Measurements from ENCODE around the gene NALCN.

The NALCN gene

DNA sequence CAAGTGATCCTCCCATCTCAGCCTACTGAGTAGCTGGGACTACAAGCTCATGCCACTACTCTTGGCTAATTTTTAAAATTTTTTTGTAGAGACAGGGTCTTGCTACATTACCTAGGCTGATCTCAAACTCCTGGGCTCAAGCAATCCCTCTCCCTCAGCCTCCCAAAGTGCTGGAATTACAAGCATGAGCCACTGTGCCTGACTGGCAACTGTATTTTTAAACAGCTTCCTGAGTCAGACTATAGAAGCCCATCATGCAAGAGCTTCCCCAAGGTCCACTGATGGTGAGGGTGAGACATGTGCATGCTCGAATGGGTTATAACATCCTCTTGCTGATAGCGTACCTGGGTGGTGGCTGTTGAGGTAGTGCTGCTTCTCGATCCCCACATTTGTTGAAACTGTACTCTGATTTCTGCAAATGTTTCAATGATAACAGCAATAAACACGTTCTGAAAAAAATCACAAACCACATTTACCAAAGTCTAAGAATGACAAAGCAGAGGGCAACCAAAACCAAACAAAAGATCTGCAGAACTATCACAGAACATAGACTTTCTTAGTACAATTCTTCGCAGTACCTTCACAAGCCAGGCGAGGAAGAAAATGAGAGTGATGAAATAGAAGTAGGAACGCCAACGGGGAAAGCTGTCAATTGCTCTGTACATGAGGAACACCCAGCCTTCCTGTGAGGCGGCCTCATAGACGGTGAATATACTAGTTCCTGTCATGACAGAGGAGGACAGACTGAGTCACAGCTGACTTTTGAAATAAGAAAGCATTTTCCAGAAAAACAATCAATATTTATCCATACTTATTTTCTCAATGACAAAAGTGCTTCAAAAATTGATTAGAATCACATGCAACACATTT, 124.4 kb downstream of the NALCN start:
- in situ Hi-C loops (cut with MboI; ENCODE audit: low sequenced_read_pairs) = no loop called here

DNA sequence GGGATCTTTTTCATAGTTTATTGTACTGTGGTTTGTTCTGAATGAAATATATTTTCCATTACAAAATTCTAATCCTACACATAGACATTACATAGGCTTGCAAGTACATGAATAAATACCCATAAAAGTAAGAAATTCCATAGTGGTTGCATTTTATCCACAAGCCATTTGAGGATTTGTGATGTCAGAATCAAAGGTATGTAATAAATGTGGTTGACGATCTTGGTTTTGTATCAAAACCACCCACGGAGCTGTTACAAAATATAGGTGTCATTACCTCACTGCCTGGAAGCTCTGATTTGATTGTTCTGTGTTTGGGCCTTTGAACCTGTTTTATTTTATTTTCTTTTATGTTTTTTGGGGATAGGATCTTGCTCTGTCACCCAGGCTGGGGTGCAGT, 125.1 kb downstream of the NALCN start:
- in situ Hi-C loops (cut with MboI; ENCODE audit: low sequenced_read_pairs) = no loop called here

DNA sequence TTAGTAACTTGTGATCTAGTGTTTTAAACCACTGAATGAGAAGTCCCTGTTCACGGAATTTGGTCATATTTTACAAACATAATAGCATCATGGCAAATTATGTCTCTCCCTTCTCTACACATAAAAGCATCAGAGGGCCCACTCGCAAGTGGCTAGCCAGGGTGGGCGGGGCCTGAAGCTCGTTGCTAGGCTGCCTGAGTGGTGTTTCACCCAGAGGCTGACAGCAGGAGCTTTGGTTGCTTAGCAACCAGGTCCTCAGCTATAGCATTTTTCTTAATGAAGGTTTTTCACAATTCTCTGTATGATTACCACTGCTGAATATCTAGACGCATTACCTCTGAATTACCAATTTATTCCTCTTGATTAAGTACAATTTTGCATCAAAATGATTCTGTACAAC, 126.5 kb downstream of the NALCN start:
- in situ Hi-C loops (cut with MboI; ENCODE audit: low sequenced_read_pairs) = no loop called here

DNA sequence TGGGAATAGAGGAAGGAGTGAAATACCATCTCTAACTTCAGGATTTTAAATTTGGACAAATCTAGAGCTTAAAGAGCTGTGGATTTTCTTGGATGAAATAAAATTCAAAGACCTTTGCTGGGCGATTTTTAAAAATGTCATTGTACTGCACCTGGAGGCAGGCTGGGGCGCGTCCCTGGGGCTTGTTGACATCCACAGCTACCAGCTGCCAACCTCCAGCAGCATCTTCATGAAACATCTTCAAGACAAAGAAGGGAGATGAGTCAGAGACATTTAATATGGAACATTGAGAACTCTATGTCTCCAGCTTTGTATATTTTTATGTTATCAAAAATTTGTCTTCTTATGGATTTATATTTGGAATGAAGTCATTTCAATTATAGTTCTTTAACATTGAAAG, 132.5 kb downstream of the NALCN start:
- in situ Hi-C loops (cut with MboI; ENCODE audit: low sequenced_read_pairs) = no loop called here

DNA sequence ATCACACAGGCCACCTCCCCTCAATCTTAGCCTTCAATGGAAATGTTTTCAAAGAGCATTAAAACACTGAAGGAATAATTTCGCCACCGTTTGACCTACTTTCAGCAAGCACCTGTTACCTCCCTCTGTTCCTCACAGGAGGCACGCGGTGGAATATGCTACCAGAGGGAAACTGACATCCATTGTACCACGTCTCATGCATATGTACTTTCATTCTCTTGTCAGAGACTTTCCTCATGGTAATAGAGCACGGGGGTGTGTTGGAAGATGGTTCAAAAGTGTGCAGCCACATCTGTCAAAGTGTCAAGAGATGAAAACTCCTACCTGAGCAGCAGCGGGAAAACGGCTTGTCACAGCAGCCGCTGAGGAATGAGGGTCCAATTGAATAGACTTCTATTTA, 143.4 kb downstream of the NALCN start:
- in situ Hi-C loops (cut with MboI; ENCODE audit: low sequenced_read_pairs) = no loop called here

DNA sequence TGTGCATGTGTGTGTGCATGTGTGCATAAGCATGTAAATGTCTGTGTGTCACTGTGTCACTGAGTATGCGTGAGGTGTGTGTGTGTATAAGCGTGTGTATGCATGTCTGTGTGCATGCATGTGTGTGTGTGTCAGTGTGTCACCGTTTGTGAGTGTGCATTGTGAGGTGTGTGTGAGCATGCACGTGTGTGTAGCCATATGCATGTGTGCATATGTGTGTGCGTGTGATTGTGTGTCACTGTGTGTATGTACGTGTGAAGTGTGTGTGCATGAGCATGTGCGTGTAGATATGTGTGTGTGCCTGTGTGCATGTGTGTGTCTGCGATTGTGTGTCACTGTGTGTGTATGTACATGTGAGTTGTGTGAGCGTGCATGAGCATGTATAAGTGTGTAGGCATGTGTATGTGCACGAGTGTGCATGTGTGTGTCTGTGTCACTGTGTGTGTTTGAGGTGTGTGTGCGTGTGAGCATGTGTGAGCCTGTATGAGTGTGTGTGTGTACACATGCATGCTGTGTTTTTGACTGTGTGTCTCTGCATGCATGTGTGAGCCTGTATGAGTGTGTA, 144.5 kb downstream of the NALCN start:
- in situ Hi-C loops (cut with MboI; ENCODE audit: low sequenced_read_pairs) = no loop called here

DNA sequence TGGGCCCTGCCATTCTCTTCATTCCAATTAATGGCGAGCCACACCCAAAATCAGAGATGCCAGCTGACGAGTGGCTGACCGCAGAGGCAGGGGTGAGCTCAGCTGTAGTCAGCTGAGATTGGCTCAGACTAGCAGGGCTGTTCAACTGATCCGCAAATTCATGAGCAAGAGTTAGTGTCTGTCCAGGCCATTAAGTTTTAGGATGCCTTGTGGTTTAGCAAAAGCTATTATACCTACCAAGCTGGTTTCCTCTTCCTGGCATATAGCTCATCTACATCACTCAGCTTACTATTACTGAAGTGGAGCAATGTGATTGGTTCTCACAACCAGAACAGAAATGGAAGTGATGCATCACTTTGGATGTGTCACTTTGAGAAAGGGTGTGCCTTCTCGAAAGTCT, 148.7 kb downstream of the NALCN start:
- in situ Hi-C loops (cut with MboI; ENCODE audit: low sequenced_read_pairs) = no loop called here

DNA sequence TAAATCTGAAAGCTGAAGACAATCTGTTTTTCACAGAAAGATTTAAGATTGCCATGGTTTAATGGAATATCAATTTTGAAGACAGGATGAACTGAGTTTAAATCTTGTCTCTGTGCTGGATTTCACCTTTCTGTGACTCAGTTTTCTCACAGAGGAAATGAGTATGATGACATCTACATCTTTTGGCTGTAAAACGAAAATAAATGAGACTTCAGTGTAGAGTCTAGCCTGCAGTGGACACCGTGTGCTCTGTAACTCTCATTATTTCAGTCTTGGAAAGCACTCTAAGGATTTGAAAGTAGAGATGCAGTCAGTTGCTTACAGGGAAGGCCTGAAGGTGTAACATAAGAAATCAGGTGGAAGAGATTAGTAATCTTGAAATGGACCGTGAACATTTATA, 150.4 kb downstream of the NALCN start:
- in situ Hi-C loops (cut with MboI; ENCODE audit: low sequenced_read_pairs) = no loop called here

DNA sequence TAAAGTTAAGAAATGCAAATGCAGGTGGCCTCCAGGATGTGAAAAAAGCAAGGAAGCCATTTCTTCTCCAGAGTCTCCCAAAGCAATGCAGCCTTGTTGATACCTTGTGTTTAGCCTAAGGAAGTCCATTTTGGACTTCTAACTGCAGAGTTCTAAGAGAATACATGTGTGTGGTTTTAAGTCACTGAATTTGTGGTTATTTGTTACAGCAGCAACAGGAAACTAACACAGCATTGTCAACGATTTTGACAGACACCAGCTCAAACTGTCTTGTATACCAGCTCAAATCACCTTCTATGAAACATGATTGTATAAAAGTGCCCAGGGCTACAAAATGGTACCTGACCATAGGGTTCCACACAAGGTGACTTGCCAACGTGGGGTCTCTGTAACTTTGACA, 151.4 kb downstream of the NALCN start:
- in situ Hi-C loops (cut with MboI; ENCODE audit: low sequenced_read_pairs) = no loop called here

DNA sequence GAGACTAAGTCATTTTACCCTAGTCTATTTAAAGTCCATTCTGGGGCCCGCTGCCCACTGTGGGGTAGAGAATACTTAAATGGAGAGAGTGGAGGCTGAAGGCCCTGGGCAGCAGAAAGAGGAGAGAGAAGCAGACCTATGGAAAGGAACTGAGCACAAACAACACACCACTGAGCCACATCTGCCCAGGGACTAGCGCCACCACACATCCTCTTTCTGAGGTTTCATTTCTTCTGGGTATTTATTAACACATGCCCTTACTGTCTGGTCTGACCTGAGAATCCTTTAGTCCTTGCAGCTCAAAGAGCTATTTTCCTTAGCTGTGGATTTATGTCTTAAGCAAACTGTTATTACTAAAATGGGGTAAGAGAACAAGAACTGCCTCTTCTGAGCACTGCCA, 154.0 kb downstream of the NALCN start:
- in situ Hi-C loops (cut with MboI; ENCODE audit: low sequenced_read_pairs) = no loop called here

DNA sequence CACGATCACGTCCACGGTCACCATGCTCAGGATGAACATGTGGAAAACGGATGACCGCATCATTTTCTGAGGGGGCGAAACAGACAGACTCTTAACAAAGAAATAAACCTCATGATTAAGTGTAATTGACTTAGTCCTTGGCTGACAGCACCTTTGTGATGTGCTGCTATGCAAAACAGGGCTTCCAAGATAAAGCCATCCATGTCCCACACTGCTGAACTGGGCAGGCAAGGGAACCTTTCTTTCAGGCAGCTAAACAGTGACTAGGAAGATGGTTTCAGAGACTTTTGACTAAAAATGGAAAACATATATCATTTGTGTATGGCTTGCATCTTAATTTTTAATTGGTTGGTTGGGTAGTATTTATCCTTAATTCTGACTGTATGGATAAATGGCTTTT, 157.8 kb downstream of the NALCN start:
- in situ Hi-C loops (cut with MboI; ENCODE audit: low sequenced_read_pairs) = no loop called here

DNA sequence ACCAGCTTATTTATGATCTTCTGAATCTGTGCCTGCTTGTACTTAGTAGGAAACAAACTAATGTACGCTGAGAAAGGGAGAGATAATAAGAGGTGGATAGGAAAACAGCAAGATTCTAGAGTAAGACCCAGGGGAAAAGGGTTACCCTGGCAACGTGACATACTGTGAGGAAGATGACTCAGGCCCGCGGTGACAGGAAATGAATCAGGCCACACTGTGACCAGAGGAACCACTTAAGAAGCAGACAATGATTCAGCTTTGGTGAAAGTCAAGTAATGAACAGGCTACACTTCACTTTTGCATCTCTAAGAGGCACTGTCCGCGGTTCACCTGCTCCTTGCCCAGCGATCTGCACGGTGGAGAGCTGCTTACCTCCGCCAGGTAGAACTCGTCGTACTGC, 158.2 kb downstream of the NALCN start:
- in situ Hi-C loops (cut with MboI; ENCODE audit: low sequenced_read_pairs) = no loop called here

DNA sequence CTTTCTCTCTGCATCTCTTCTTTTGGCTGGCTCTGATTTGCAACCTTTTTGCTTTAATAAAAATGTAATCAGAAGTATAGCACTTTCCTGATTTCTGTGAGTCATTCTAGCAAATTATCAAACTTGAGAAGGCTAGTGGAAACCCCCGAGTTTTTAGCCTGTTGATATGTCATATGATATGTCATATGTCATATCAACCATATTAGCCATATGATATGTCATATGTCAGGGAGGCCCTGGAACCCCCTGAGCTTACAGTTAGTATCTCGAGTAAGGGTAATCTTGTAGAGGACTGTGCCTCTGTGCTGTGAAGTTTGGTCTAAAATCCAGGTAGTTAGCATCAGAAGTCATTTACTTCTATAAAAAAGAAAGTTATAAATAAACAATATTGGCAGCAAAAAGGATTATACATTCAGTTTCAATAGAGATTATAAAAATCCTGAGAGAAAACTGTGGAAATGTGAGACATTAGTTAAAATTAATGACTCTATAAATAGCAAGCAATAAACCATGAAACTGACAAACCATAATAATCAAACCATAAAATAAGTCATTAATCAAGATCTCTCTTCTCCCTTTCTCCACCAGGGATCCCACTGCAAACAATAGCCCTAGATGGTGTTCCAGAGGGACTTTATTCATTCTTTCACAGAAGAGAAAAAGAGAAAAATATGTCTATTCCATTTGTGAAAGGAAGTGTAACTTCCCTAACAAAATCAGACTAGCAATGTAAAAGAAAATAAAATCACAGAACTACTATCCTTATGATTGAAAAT, 167.4 kb downstream of the NALCN start:
- in situ Hi-C loops (cut with MboI; ENCODE audit: low sequenced_read_pairs) = no loop called here

DNA sequence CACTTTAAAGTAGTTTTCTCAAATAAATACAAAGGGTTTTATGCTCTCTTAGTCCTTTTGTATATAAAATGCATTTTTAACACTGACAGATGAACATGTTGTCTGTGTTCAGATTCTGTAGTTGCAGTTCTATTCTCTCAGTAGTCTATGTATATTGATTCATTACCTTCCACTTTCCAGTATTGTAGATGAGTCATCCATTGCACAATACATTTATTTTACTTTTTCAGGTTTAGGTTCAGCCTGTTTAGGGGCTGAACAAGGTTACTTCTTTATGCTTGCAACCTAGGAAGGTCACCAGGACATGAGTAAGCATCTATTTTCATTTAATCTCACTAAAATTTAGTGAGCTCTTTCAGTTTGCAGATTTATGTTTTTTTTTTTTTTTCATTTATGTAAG, 173.6 kb downstream of the NALCN start:
- in situ Hi-C loops (cut with MboI; ENCODE audit: low sequenced_read_pairs) = no loop called here

DNA sequence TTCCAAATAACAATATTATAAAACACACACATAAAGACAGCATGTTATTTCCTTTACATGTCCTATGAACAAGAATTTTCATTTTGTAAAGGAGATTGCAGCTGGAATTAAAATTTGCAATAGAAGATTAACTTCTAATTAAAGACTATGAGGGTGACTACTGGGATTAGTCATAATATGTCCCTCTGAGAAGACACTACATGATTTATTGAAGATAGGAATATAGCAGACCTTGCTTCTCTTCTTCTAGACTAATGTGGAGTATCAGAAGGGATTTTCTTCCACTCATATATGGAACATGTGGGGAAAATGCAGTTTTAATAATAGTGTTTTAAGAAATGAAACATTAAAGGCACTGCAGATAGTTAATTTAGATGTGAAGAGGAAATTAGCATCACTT, 177.8 kb downstream of the NALCN start:
- in situ Hi-C loops (cut with MboI; ENCODE audit: low sequenced_read_pairs) = no loop called here

DNA sequence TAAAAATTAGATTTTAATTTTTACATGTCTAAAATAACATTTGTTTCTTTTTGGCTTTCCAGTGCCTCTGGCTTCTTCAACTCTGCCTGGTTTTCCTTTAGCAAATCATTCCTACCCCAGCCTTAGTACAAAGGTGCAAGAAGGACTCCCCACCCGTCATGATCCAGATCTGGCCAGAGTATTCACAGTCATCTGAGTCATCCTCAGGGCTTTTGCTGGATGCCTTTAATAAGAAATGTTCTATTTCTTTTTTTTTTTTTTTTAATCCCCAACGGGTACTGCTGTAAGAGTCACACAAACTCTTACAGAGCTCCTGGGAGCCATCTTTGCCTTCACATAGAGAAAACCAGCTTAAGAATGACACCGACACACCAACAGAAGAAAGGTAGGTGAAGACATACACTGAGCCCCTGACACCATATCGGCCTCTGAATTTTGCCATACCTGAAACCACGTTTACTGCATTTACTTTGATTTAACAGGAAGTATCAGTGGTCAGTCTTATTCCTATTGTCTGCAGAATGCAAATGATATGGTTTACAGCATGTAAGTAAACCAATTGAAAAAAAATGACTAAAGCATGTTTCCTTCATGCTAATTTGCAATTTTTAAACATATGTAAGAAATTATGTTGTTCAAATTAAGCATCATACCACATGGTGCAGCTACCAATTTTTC, 184.4 kb downstream of the NALCN start:
- in situ Hi-C loops (cut with MboI; ENCODE audit: low sequenced_read_pairs) = no loop called here

DNA sequence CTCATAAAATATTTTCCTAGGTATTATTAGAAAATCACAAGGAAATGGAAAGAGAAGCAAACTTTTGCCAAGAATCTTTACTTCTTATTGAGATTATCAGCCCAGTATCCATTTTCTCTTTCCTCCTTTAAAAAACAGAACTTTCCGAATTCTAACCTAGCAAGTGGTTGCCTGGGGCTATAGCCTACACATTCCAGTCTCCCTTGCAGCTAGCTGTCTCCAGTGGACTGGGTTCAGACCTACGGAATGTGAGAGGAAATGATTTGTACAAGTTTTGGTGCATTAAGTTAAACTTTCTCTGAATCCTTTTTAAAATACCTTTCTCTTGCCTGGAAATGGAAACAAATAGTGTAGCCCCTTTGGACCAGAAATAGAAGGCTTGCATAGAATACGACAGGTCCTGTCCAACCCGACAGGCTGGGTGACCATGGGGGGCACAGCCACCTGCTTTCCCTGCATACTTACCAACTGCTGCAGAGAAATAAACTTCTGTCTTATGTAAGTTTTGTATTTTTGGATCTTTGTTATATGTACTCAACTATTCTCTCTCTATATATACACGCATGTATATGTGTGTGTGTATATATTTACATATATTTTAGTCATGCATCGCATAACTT, 185.9 kb downstream of the NALCN start:
- in situ Hi-C loops (cut with MboI; ENCODE audit: low sequenced_read_pairs) = no loop called here

DNA sequence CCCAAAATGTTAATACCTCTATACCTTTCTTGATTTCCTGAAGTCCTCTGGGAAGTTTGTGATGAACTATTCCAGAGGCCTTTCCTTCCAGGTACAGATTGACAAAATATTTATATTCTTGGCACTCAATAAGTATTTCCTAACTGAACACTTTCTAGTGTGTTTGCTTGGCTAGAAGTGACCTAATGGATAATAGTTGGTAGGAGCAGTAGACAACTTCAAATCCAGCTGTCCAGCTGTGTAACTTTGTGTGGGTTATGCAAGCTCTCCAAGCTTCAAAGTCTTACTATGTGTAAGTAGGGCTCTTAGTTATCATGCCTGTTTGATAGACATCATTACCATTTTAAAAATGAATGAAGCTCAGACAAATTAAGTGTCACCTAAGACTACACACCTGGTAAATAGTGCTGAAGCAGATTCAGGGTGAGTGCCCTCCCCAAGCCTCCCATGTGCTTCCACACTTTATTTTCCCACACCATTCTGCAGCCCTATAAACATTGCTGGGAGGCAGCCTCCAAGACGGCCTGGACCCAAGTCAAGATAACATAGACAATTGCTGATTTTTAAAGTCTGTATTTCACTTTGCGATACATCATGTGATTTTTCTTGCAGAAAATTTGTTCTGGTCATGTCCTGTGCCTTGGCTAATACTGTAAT, 196.6 kb downstream of the NALCN start:
- in situ Hi-C loops (cut with MboI; ENCODE audit: low sequenced_read_pairs) = no loop called here

DNA sequence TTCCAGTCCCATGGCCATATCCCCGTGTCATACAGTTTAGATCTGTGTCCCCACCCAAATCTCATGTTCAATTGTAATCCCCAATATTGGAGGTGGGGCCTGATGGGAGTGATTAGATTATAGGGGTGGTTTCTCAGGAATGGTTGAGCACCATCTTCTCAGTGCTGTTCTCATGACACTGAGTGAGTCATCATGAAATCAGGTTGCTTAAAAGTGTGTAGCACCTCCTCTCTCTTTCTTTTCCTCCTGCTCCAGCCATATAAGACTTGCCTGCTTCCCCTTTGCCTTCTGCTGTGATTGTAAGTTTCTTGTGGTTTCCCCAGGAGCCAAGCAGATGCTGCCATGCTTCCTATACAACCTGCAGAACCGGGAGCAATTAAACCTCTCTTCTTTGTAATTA, 197.8 kb downstream of the NALCN start:
- in situ Hi-C loops (cut with MboI; ENCODE audit: low sequenced_read_pairs) = no loop called here

DNA sequence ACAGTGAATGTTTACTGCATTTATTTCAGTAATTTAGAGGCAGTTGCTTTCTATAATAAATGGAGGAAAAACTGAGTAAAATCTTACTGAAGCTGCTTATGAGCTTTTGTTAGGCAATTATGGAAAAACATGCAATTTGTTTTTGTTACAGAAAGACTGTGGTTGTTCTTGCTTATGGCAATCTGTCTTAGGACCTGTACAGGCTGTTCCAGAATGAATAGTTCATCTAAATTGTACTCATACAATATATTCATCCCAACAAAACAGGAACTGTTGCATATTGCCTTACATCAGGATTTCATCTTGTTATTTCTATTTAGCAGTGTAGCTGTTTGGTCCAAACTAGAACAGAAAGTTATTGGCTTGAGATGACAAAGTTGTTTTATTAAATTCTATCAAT, 199.2 kb downstream of the NALCN start:
- in situ Hi-C loops (cut with MboI; ENCODE audit: low sequenced_read_pairs) = no loop called here

DNA sequence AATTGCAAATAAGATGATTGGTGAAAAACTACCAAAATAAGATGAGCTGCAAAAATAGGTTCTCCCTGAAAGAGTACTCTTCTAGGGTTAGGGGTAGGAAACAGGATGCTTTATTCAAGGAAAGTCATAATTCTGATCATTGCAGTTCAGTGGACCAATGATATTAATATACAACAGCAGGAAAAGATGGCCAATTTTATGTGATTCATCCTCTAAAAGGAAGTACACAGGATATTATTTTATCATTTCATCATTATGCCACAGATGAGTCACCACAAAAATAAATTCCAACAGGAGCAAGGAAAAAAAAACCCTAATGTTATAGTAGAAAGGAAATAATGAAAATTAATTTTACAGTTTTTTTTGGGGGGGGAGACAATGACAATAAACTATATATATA, 205.0 kb downstream of the NALCN start:
- in situ Hi-C loops (cut with MboI; ENCODE audit: low sequenced_read_pairs) = no loop called here

Data from HL-60/S4 (cell line).